Measurements from ENCODE around the gene AZIN2.
"Not testable (repeated sequence)": the region's sequence is repeated elsewhere in the genome, so short reads cannot be mapped to it uniquely, and the experiment has no call there.

Gene AZIN2

GRCh38 chr1:33057095-33057494 lies 23.9 kb upstream of the AZIN2 start:
- TF ChIP-seq, protein P1, sequence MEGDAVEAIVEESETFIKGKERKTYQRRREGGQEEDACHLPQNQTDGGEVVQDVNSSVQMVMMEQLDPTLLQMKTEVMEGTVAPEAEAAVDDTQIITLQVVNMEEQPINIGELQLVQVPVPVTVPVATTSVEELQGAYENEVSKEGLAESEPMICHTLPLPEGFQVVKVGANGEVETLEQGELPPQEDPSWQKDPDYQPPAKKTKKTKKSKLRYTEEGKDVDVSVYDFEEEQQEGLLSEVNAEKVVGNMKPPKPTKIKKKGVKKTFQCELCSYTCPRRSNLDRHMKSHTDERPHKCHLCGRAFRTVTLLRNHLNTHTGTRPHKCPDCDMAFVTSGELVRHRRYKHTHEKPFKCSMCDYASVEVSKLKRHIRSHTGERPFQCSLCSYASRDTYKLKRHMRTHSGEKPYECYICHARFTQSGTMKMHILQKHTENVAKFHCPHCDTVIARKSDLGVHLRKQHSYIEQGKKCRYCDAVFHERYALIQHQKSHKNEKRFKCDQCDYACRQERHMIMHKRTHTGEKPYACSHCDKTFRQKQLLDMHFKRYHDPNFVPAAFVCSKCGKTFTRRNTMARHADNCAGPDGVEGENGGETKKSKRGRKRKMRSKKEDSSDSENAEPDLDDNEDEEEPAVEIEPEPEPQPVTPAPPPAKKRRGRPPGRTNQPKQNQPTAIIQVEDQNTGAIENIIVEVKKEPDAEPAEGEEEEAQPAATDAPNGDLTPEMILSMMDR (IDR thresholded peaks at IDR 0.05; ENCODE audit: low read depth, low read length, missing control alignments), result no peak
- no peak overlapping the region for H3K4me3 ChIP-seq (replicated peaks; ENCODE audit: low read depth, low read length)
- no peak for DNase-seq (ENCODE audit: extremely low read depth, low read depth)

- TF ChIP-seq, protein P1 (IDR thresholded peaks at IDR 0.05; ENCODE audit: low read depth, low read length, missing control alignments), result no peak
- no peak overlapping the region for H3K4me3 ChIP-seq (replicated peaks; ENCODE audit: low read depth, low read length)
- DNase-seq (ENCODE audit: extremely low read depth, low read depth), result peak; percentile 64
Measured at GRCh38 chr1:33060579-33061083, 20.3 kb upstream of the AZIN2 start.

DNA sequence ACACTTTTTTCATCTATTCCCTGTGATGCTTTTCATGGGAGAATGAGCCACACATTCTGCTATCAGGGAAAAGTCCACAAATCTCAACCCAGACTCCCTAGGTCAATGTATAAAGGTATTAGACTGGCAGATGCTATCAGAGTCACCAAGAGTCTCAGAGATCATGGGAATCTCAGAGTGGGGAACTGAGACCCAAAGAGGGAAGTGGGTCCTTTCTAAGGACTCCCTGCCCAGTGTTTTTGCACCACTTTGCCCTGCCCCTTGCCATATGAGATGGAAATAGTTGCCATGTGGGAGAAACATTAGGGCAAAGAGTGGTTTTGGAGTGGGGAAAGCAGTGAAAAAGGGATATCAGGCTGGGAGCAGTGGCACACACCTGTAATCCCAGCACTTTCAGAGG lies 19.1 kb upstream of the AZIN2 start:
- DNase-seq (ENCODE audit: extremely low read depth, low read depth), result no peak
- TF ChIP-seq, protein P1 (IDR thresholded peaks at IDR 0.05; ENCODE audit: low read depth, low read length, missing control alignments), result no peak

DNA sequence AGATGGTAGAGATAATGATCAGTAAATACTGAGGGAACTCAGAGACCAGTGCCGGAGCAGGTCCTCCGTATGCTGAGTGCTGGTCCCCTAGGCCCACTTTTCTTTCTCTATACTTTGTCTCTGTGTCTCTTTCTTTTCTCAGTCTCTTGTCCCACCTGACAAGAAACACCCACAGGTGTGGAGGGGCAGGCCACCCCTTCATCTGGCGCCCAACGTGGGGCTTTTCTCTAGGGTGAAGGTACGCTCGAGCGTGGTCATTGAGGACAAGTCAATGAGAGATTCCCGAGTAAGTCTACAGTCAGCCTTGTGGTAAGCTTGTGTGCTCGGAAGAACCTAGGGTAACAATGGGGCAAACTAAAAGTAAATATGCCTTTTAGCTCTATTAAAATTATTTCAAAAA lies 16.7 kb upstream of the AZIN2 start:
- DNase-seq (ENCODE audit: extremely low read depth, low read depth); H3K4me3 ChIP-seq (replicated peaks; ENCODE audit: low read depth, low read length): not testable (repeated sequence)

More for the DNA sequence above, 19.1 kb upstream of the AZIN2 start:
- no peak overlapping the region for H3K4me3 ChIP-seq (replicated peaks; ENCODE audit: low read depth, low read length)

- H3K4me3 ChIP-seq (replicated peaks; ENCODE audit: low read depth, low read length), result no peak overlapping the region
- no peak for DNase-seq (ENCODE audit: extremely low read depth, low read depth)
- TF ChIP-seq, protein P1 (IDR thresholded peaks at IDR 0.05; ENCODE audit: low read depth, low read length, missing control alignments), result no peak
Measured at GRCh38 chr1:33065301-33065700, 15.7 kb upstream of the AZIN2 start.

- H3K4me3 ChIP-seq (replicated peaks; ENCODE audit: low read depth, low read length); DNase-seq (ENCODE audit: extremely low read depth, low read depth): not testable (repeated sequence)
Measured at GRCh38 chr1:33066477-33066876, 14.5 kb upstream of the AZIN2 start.

GRCh38 chr1:33068108-33068507 lies 12.8 kb upstream of the AZIN2 start:
- H3K4me3 ChIP-seq (replicated peaks; ENCODE audit: low read depth, low read length); DNase-seq (ENCODE audit: extremely low read depth, low read depth): not testable (repeated sequence)

DNA sequence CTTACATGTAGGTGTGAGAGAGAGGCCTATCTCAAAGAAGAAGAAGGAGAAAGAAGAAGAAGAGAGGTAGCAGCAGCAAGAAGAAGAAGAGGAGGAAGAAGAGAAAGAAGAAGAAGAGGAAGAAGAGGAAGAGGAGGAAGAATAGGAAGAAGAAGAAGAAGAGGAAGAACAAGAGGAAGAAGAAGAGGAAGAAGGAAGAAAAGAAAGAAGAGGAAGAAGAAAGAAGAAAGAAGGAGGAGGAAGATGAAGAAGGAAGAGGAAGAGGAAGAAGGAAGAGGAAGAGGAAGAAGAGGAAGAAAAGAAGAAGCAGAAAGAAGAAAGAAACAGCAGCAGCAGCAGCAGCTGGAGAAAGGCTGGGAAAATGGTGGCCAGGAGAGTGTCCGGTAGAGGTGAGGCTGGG lies 10.3 kb upstream of the AZIN2 start:
- no peak for DNase-seq (ENCODE audit: extremely low read depth, low read depth)
- no peak overlapping the region for H3K4me3 ChIP-seq (replicated peaks; ENCODE audit: low read depth, low read length)
- TF ChIP-seq, protein P1 (IDR thresholded peaks at IDR 0.05; ENCODE audit: low read depth, low read length, missing control alignments), result no peak

All from HFF-Myc (cell line).